SH-SY5Y (cell line): ENCODE results near the gene KIAA1614.

Experiments
- GATA2 ChIP-seq: IDR thresholded peaks from 2 replicates; pipeline ENCODE4 v1.6.1; 2011; ENCODE audit warnings: mild to moderate bottlenecking, low read depth, low read length
- GATA3 ChIP-seq: IDR thresholded peaks from 2 replicates; pipeline ENCODE4 v1.6.1; 2011; ENCODE audit warnings: low read depth, mild to moderate bottlenecking, low read length, moderate library complexity

DNA sequence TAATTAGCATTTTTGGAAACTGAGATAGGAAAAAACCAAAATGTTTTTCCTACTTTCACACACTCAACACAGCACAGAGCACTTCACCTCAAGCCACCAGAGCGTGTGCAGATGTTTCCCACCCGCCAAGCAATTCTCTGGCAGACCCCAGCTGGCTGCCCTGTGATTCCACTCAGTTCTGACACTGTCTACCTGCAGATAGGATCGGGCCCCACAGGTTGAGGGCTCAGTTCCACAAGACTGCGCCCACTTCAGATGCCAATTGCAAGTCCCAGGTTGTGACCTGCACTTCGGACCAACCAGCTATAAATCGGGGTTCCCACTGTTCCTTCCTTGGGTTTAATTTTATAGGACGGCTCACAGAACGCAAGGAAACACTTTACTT is 9.9 kb downstream of the KIAA1614 start:
- TF ChIP-seq GATA2: no peak
- TF ChIP-seq GATA3: no peak
